Measurements from ENCODE around the gene ARHGEF3.

Gene ARHGEF3

DNA sequence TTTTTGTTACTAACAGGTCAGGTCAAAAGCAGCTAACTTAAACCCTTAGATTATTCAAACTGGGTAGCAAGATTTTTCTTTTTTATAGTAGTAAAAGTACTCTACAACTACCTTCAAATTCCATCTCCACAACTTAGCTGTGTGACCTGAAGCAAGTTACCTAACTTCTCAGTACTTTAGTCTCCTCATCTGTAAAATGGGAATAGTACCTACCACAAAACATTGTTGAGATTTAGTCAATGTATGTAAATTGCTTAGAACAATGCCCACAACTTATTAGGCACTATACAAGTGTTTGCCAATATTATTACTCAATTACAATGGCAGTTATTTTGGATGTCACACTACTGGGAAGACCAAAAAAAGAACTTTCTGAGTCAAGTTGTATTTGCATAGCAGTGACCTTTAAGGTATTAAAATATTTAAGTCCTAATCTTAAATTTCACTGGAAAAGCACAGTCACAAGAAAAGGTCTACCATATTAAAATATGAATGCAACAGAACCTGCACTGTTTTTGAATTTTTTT is 121.6 kb downstream of the ARHGEF3 start:
- Histone ChIP-seq H3K4me3 (ENCODE audit: low read depth, low read length) (no peak overlapping the region), H3K9me3 (0 out of 2 replicates have a peak, but pooled peaks cover 3% of the 10 kb centered on the region), H3K36me3 (no peaks in the 10 kb centered on the region), H3K27me3 (no peaks in the 10 kb centered on the region), H3K4me1 (no peaks in the 10 kb centered on the region)
- TF ChIP-seq, protein P1, sequence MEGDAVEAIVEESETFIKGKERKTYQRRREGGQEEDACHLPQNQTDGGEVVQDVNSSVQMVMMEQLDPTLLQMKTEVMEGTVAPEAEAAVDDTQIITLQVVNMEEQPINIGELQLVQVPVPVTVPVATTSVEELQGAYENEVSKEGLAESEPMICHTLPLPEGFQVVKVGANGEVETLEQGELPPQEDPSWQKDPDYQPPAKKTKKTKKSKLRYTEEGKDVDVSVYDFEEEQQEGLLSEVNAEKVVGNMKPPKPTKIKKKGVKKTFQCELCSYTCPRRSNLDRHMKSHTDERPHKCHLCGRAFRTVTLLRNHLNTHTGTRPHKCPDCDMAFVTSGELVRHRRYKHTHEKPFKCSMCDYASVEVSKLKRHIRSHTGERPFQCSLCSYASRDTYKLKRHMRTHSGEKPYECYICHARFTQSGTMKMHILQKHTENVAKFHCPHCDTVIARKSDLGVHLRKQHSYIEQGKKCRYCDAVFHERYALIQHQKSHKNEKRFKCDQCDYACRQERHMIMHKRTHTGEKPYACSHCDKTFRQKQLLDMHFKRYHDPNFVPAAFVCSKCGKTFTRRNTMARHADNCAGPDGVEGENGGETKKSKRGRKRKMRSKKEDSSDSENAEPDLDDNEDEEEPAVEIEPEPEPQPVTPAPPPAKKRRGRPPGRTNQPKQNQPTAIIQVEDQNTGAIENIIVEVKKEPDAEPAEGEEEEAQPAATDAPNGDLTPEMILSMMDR (IDR thresholded peaks at IDR 0.05; ENCODE audit: low read depth, low read length), result no peak
- DNase-seq, result no peak

Data from BE2C (cell line).